HG02763 (cell line): ENCODE results near the gene NPEPPS.

Experiments
- ATAC-seq: cut with Tn5 transposase; IDR thresholded peaks from one replicate; pipeline ENCODE4 v1.9.1; 2021; ENCODE audit warnings: mild to moderate bottlenecking, moderate library complexity; ENCODE audit not compliant: unreplicated experiment

The NPEPPS gene

DNA sequence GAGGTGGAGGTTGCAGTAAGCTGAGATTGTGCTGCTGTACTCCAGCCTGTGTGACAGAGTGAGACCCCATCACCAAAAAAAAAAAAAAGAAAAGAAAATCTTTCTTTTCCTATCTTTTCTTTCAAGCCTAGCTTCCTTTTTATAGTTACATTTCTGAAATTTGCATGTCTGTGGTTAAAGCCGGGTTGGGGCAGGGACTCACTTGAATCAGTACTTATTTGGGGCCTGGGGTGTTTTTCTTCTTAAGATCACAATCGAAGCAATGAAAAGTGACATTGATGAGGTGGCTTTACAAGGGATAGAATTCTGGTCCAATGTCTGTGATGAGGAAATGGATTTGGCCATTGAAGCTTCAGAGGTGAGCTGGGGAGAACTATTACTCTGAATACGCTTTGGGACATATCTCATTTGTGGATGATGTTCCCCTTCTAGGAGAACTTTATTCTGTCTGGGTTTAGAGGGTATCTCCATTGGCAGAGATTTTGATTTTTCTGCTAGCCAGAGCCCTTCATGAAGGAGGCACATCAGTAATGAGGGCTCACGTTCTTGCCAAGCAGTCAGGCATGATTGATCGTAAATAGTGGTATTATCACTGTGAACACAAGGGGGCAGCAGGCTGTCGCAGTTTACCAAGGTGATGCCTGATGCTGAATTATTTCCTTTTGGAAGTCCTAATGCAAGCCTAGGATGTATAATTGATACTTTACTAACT, 133.2 kb downstream of the NPEPPS start:
- ATAC-seq: no peak

DNA sequence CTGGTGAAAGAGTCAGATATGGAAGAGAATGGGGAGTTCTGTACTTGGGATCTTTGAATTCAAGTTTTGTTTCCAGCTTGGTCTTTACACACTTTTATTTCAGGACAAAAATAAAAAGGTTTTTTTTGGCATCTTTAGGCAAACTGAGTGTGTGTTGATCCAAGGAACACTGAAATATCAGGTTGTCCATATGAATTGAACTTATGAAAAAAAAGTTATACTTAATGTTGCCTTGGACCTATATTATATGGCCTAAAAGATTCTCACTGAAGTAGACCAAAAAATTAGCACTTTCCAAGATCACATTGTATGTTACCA, 133.7 kb downstream of the NPEPPS start:
- ATAC-seq: no peak

DNA sequence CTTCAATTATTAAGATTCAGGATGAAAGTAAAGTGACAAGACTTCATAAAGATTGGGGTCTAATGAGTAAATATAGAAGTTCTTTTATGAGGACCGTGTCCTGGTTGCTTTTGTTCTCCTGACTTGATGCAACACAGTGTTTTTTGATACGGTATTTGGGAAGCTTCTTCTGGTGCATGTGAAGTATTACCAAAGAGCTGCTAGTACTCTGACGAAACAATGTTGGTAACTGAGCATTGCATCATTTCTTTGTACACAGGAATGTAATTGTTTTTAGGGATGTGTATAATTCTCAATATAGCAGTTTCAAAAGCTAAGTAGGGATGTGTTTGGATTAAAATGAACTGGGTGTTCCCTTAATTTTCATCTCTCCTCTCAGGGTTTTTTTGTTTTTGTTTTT, 134.7 kb downstream of the NPEPPS start:
- no peak for ATAC-seq

DNA sequence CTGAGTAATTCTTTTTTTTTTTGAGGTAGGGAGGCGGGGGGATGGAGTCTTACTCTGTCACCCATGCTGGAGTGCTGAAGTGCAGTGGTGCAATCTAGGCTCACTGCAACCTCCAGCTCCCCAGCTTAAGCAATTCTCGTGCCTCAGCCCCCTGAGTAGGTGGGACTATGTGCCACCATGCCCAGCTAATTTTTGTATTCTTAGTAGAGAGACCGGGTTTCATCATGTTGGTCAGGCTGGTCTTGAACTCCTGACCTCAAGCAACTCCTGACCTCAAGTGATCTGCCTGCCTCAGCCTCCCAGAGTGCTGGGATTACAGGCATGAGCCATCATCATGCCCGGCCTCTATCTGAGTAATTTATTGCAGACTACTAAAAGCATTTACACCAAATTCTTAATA, 138.2 kb downstream of the NPEPPS start:
- ATAC-seq: no peak

DNA sequence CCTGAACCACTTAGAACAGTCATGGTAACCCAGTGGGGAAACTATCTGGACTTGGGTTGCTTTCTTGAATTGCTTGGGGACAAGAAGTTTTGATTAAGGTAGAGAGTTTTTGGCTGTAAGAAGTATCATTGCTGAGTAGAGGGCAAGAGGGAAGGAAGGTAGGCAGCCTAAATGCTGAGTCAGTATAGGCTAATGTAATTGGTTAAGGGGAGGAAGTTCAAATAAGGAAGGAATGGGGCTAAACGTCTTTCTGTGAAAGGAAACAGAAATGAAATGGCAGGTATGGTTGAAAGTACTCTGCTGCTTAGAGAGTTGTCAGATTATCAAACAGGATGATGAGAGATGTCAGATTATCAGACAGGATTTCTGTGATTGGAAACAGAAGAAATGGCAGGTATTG, 139.2 kb downstream of the NPEPPS start:
- no peak for ATAC-seq
